ENCODE data around the gene FLG2. TPM values are rescaled to one million over a fixed set of nuclear protein-coding genes. Genes with fewer than 3 reads are reported as not detected.
"Not testable (repeated sequence)": the region's sequence is repeated elsewhere in the genome, so short reads cannot be mapped to it uniquely, and the experiment has no call there.

The FLG2 gene
- total and polyA plus RNA-seq, 3 donors from 2014 or later, result 0.03 to 0.31 (median 0.08) TPM

GRCh38 chr1:152309955-152310354 lies 49.9 kb downstream of the FLG2 start:
- Histone ChIP-seq H3K36me3 (ENCODE audit: low read depth, missing control alignments) (no peaks in the 10 kb centered on the region), H3K4me1 (no peaks in the 10 kb centered on the region), H3K27me3 (no peaks in the 10 kb centered on the region), H3K4me3 (no peak overlapping the region), H3K9me3 (no peaks in the 10 kb centered on the region), H3K27ac (no peak overlapping the region)
- DNase-seq, result no peak
- TF ChIP-seq POLR2A (IDR thresholded peaks at IDR 0.05) (no peak), CTCF (IDR thresholded peaks at IDR 0.05) (no peak)
- intact Hi-C loops (cut with DNase I; ENCODE audit: low total_unique reads), result no loop called here
- whole genome bisulfite sequencing, 2 donors, result 94 to 95% methylated on average over 6 to 9 of the region's 9 CpGs

- H3K9me3 ChIP-seq; DNase-seq; intact Hi-C loops (cut with DNase I; ENCODE audit: low total_unique reads); H3K4me1 ChIP-seq; H3K27ac ChIP-seq; H3K27me3 ChIP-seq; H3K4me3 ChIP-seq; H3K36me3 ChIP-seq (ENCODE audit: low read depth, missing control alignments): not testable (repeated sequence)
- WGBS, 2 donors, result 80 to 88% methylated on average over 2 to 15 of the region's 17 CpGs
Measured at GRCh38 chr1:152309320-152309901, 50.4 kb downstream of the FLG2 start.

GRCh38 chr1:152308758-152309157 lies 51.0 kb downstream of the FLG2 start:
- H3K4me3 ChIP-seq; DNase-seq; H3K27me3 ChIP-seq; H3K9me3 ChIP-seq; intact Hi-C loops (cut with DNase I; ENCODE audit: low total_unique reads); H3K27ac ChIP-seq; H3K36me3 ChIP-seq (ENCODE audit: low read depth, missing control alignments); H3K4me1 ChIP-seq: not testable (repeated sequence)
- 84 to 88% methylated on average over 7 of the region's 7 CpGs for WGBS, 2 donors

- WGBS, 2 donors, result 84% methylated on average over 5 to 8 of the region's 8 CpGs
- H3K27me3 ChIP-seq; H3K4me3 ChIP-seq; H3K9me3 ChIP-seq; DNase-seq; intact Hi-C loops (cut with DNase I; ENCODE audit: low total_unique reads); H3K36me3 ChIP-seq (ENCODE audit: low read depth, missing control alignments); H3K27ac ChIP-seq; H3K4me1 ChIP-seq: not testable (repeated sequence)
Measured at GRCh38 chr1:152307970-152308369, 51.8 kb downstream of the FLG2 start.

- H3K36me3 ChIP-seq (ENCODE audit: low read depth, missing control alignments); H3K27ac ChIP-seq; H3K9me3 ChIP-seq; H3K27me3 ChIP-seq; DNase-seq; H3K4me3 ChIP-seq; intact Hi-C loops (cut with DNase I; ENCODE audit: low total_unique reads); H3K4me1 ChIP-seq: not testable (repeated sequence)
- WGBS, 2 donors, result 86 to 100% methylated on average over 5 to 10 of the region's 10 CpGs
Measured at GRCh38 chr1:152306123-152306522, 53.7 kb downstream of the FLG2 start.

GRCh38 chr1:152304773-152305172 lies 55.0 kb downstream of the FLG2 start:
- H3K27me3 ChIP-seq; DNase-seq; H3K4me1 ChIP-seq; H3K9me3 ChIP-seq; H3K27ac ChIP-seq; H3K4me3 ChIP-seq; H3K36me3 ChIP-seq (ENCODE audit: low read depth, missing control alignments); intact Hi-C loops (cut with DNase I; ENCODE audit: low total_unique reads): not testable (repeated sequence)
- WGBS, 2 donors, result 93 to 94% methylated on average over 10 to 12 of the region's 12 CpGs

- DNase-seq; H3K36me3 ChIP-seq (ENCODE audit: low read depth, missing control alignments); H3K27ac ChIP-seq; H3K27me3 ChIP-seq; H3K9me3 ChIP-seq; intact Hi-C loops (cut with DNase I; ENCODE audit: low total_unique reads); H3K4me1 ChIP-seq; H3K4me3 ChIP-seq: not testable (repeated sequence)
- WGBS, 2 donors, result 84 to 100% methylated on average over 4 to 21 of the region's 25 CpGs
Measured at GRCh38 chr1:152303139-152303872, 56.5 kb downstream of the FLG2 start.

Small RNA genes within 50 kb of the gene (small RNA-seq; reads per million reads assigned to genes)
- gene HMGN3P1, result 0 to 0.09 reads per million in 2 donors

Other genes with a start within 250 kb of the FLG2 start
- gene TCHH, start 244.6 kb downstream of the FLG2 start, total RNA-seq, result 1 to 10 TPM; 2.2 to 2.9 TPM
- 0.53 TPM for gene TCHH, start 244.6 kb downstream of the FLG2 start, polyA plus RNA-seq (ENCODE audit: insufficient read depth, low read depth, low replicate concordance)
- under 1 TPM in 1 of 2 donors, not detected in 1; 0.06 TPM for gene RPTN, start 200.8 kb downstream of the FLG2 start, total RNA-seq
- not detected for gene RPTN, start 200.8 kb downstream of the FLG2 start, polyA plus RNA-seq (ENCODE audit: insufficient read depth, low read depth, low replicate concordance)
- gene HRNR, start 135.8 kb downstream of the FLG2 start, total RNA-seq, result under 1 TPM in 1 of 2 donors, not detected in 1; 0.06 TPM
- not detected for gene HRNR, start 135.8 kb downstream of the FLG2 start, polyA plus RNA-seq (ENCODE audit: insufficient read depth, low read depth, low replicate concordance)
- gene FLG, start 34.8 kb downstream of the FLG2 start, total RNA-seq, result under 1 TPM; 0.16 to 0.19 TPM
- gene FLG, start 34.8 kb downstream of the FLG2 start, polyA plus RNA-seq (ENCODE audit: insufficient read depth, low read depth, low replicate concordance), result not detected
- under 1 TPM; 0.16 to 0.43 TPM for gene CRNN, start 54.3 kb upstream of the FLG2 start, total RNA-seq
- not detected for gene CRNN, start 54.3 kb upstream of the FLG2 start, polyA plus RNA-seq (ENCODE audit: insufficient read depth, low read depth, low replicate concordance)
- under 1 TPM in 1 of 2 donors, not detected in 1; 0.37 TPM for gene LCE5A, start 150.8 kb upstream of the FLG2 start, total RNA-seq
- gene LCE5A, start 150.8 kb upstream of the FLG2 start, polyA plus RNA-seq (ENCODE audit: insufficient read depth, low read depth, low replicate concordance), result 0.44 TPM
- not detected for gene CRCT1, start 154.5 kb upstream of the FLG2 start, total RNA-seq
- gene CRCT1, start 154.5 kb upstream of the FLG2 start, polyA plus RNA-seq (ENCODE audit: insufficient read depth, low read depth, low replicate concordance), result not detected
- not detected for gene LCE3E, start 206.8 kb upstream of the FLG2 start, total RNA-seq
- not detected for gene LCE3E, start 206.8 kb upstream of the FLG2 start, polyA plus RNA-seq (ENCODE audit: insufficient read depth, low read depth, low replicate concordance)
- gene LCE3D, start 220.5 kb upstream of the FLG2 start, total RNA-seq, result not detected
- not detected for gene LCE3D, start 220.5 kb upstream of the FLG2 start, polyA plus RNA-seq (ENCODE audit: insufficient read depth, low read depth, low replicate concordance)
- not detected for gene LCE3C, start 240.2 kb upstream of the FLG2 start, total RNA-seq
- gene LCE3C, start 240.2 kb upstream of the FLG2 start, polyA plus RNA-seq (ENCODE audit: insufficient read depth, low read depth, low replicate concordance), result not detected